MM.1S (cell line): ENCODE results near the gene SEPSECS.

ENCODE experiments used
- EZH2 ChIP-seq: fragments of 300-600 bp; sonication (generic); optimal IDR thresholded peaks from 2 replicates; pipeline ENCODE3; 2017; ENCODE audit warnings: low read depth, mild to moderate bottlenecking, antibody characterized with exemption, low read length, mixed read lengths
- TF ChIP-seq, protein P1 (sequence below): fragments of 300-600 bp; sonication (generic); IDR thresholded peaks from 2 replicates; pipeline ENCODE4 v1.5.1; 2016; ENCODE audit warnings: antibody characterized with exemption, low read length, mixed read lengths

DNA sequence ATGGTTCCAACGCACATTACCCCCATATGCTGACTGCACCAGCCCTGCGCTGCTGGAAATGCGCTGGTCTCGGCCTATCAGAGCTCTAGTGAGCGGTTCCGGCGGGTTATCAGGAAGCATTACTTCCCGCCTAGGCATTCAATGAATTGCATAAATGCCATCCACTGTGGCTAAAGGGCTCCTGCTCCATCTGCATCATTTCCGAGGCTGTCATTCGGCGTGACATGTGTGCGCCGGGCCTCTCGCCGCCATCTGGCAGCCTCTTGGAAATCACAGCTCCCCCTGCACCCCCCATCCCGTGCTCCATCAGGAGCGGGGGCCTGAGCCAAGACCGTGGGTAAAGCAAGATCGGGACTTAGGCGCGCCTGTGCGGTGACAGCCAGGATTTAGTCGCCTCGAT, 64.4 kb downstream of the SEPSECS start:
- TF ChIP-seq, protein P1, sequence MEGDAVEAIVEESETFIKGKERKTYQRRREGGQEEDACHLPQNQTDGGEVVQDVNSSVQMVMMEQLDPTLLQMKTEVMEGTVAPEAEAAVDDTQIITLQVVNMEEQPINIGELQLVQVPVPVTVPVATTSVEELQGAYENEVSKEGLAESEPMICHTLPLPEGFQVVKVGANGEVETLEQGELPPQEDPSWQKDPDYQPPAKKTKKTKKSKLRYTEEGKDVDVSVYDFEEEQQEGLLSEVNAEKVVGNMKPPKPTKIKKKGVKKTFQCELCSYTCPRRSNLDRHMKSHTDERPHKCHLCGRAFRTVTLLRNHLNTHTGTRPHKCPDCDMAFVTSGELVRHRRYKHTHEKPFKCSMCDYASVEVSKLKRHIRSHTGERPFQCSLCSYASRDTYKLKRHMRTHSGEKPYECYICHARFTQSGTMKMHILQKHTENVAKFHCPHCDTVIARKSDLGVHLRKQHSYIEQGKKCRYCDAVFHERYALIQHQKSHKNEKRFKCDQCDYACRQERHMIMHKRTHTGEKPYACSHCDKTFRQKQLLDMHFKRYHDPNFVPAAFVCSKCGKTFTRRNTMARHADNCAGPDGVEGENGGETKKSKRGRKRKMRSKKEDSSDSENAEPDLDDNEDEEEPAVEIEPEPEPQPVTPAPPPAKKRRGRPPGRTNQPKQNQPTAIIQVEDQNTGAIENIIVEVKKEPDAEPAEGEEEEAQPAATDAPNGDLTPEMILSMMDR: no peak
- no peak for TF ChIP-seq EZH2
